ENCODE results near the gene SERINC2. TPM values are rescaled to one million over a fixed set of nuclear protein-coding genes. Genes with fewer than 3 reads are reported as not detected.
A peak's percentile ranks its signal among the peaks of the same experiment; 100 is the strongest.

The SERINC2 gene
- total RNA-seq, 1 experiment from 2014 or later, result 26.0 TPM

GRCh38 chr1:31393463-31393862, 19.6 kb upstream of the SERINC2 start:
- TF ChIP-seq ZBTB21 (CRISPR knock-in tag; IDR thresholded peaks at IDR 0.05; ENCODE audit: borderline replicate concordance) (no peak), HMGA2 (CRISPR knock-in tag; IDR thresholded peaks at IDR 0.05) (peak; percentile 95)
- CTCF ChIA-PET, result interaction anchor here (2.8 to 6.3 kb wide), 3 partner anchors 9 to 26 kb away, joined by 27 to 225 read pairs (median 85); partner anchors contain the start of gene FABP3
- no peaks in the 10 kb centered on the region for H3K9me3 Mint-ChIP-seq
- DNase-seq (ENCODE audit: low spot score), result no peak
- no peak for ATAC-seq
- H3K36me3 Mint-ChIP-seq, result no peaks in the 10 kb centered on the region
- peaks cover 9% of the 10 kb centered on the region for H3K27me3 Mint-ChIP-seq (ENCODE audit: low read depth)
- POLR2A ChIA-PET, result interaction anchor here (0.5 to 1.9 kb wide), 2 partner anchors 21 to 38 kb away, joined by 3 to 8 read pairs; no protein-coding TSS in a partner anchor
- no peak overlapping the region for H3K27ac Mint-ChIP-seq
- peaks cover 19% of the 10 kb centered on the region for H3K4me1 Mint-ChIP-seq
- no peak overlapping the region for H3K4me3 Mint-ChIP-seq

- ATAC-seq (peak; percentile 95), DNase-seq (ENCODE audit: low spot score) (peak; percentile 96)
- Mint-ChIP-seq H3K9me3 (no peaks in the 10 kb centered on the region), H3K27ac (no peak overlapping the region), H3K36me3 (no peaks in the 10 kb centered on the region), H3K27me3 (ENCODE audit: low read depth) (peaks cover 9% of the 10 kb centered on the region), H3K4me3 (peak overlapping the region; percentile 63), H3K4me1 (peaks cover 19% of the 10 kb centered on the region)
- ChIA-PET POLR2A (interaction anchor here (1.2 to 1.9 kb wide), 4 partner anchors 20 to 155 kb away, joined by 5 to 14 read pairs (median 7); partner anchors contain the start of gene FABP3), CTCF (interaction anchor here (0.6 to 6.3 kb wide), 46 partner anchors 9 to 667 kb away, joined by 3 to 225 read pairs (median 4); partner anchors contain the start of genes FABP3, HCRTR1, PEF1 and SERINC2)
- no peak for TF ChIP-seq ZNF396 (CRISPR knock-in tag; IDR thresholded peaks at IDR 0.05; ENCODE audit: borderline replicate concordance)
- TF ChIP-seq ATF3 (CRISPR knock-in tag; conservative IDR thresholded peaks at IDR 0.05), result no peak
- no peak for TF ChIP-seq TP53 (CRISPR knock-in tag; IDR thresholded peaks at IDR 0.05)
- no peak; the same call in 1 of the 2 replicates for TF ChIP-seq FOXK1 (CRISPR knock-in tag; IDR thresholded peaks at IDR 0.05)
- no peak for TF ChIP-seq AR (CRISPR knock-in tag; IDR thresholded peaks at IDR 0.05)
- TF ChIP-seq GTF2I (CRISPR knock-in tag; conservative IDR thresholded peaks at IDR 0.05), result no peak
- TF ChIP-seq FOXP1 (CRISPR knock-in tag; IDR thresholded peaks at IDR 0.05; ENCODE audit: borderline replicate concordance), result peak; percentile 72; the same call in 1 of the 2 replicates
- TF ChIP-seq E2F4 (CRISPR knock-in tag; IDR thresholded peaks at IDR 0.05; ENCODE audit: borderline replicate concordance, low read depth), result peak; percentile 79; the same call in 1 of the 2 replicates
- no peak for TF ChIP-seq ZBTB21 (CRISPR knock-in tag; IDR thresholded peaks at IDR 0.05; ENCODE audit: borderline replicate concordance)
- no peak; the same call in 1 of the 2 replicates for TF ChIP-seq ARID4B (CRISPR knock-in tag; IDR thresholded peaks at IDR 0.05; ENCODE audit: borderline replicate concordance)
- no peak for TF ChIP-seq CBFB (CRISPR knock-in tag; IDR thresholded peaks at IDR 0.05; ENCODE audit: low read depth)
- TF ChIP-seq KAT7 (CRISPR knock-in tag; IDR thresholded peaks at IDR 0.05; ENCODE audit: borderline replicate concordance), result no peak
- TF ChIP-seq GABPB1 (CRISPR knock-in tag; IDR thresholded peaks at IDR 0.05), result peak; percentile 25; the same call in 1 of the 2 replicates
- TF ChIP-seq ZSCAN18 (CRISPR knock-in tag; IDR thresholded peaks at IDR 0.05), result no peak
- TF ChIP-seq SMAD3 (CRISPR knock-in tag; IDR thresholded peaks at IDR 0.05; ENCODE audit: borderline replicate concordance), result peak; percentile 43; the same call in 1 of the 2 replicates
- TF ChIP-seq SP1 (CRISPR knock-in tag; conservative IDR thresholded peaks at IDR 0.05), result peak; percentile 63
- TF ChIP-seq RELA (CRISPR knock-in tag; IDR thresholded peaks at IDR 0.05; ENCODE audit: borderline replicate concordance), result no peak
- TF ChIP-seq CTCF (IDR thresholded peaks at IDR 0.05), result peak; percentile 72
- TF ChIP-seq ETV6 (CRISPR knock-in tag; IDR thresholded peaks at IDR 0.05), result peak; percentile 28; the same call in 1 of the 2 replicates
- no peak for TF ChIP-seq IRF2 (CRISPR knock-in tag; IDR thresholded peaks at IDR 0.05; ENCODE audit: borderline replicate concordance, low read depth)
Observed at GRCh38 chr1:31394584-31395193, 18.3 kb upstream of the SERINC2 start.
